Nephron (organoid): ENCODE results near the gene ADARB2.
"Not testable (repeated sequence)": the region's sequence is repeated elsewhere in the genome, so short reads cannot be mapped to it uniquely, and the experiment has no call there.

Experiments
- H3K27ac Mint-ChIP-seq, 3 experiments: 2 replicates each; pipeline ENCODE4 v1.8.0; 2020; ENCODE audit warnings: mixed read lengths in 3 of 3, mild to moderate bottlenecking in 2 of 3, moderate library complexity in 1 of 3
- H3K27me3 Mint-ChIP-seq: 2 replicates; pipeline ENCODE4 v1.8.0; 2021; ENCODE audit warnings: low read depth, mild to moderate bottlenecking, moderate library complexity, mixed read lengths
- H3K36me3 Mint-ChIP-seq: 2 replicates; pipeline ENCODE4 v1.8.0; 2020; ENCODE audit warnings: low read depth, mixed read lengths
- H3K4me1 Mint-ChIP-seq: 2 replicates; pipeline ENCODE4 v1.8.0; 2020; ENCODE audit warnings: mixed read lengths
- H3K4me3 Mint-ChIP-seq, 3 experiments: 2 replicates each; pipeline ENCODE4 v1.8.0; 2020; ENCODE audit warnings: mild to moderate bottlenecking in 3 of 3, mixed read lengths in 3 of 3, moderate library complexity in 2 of 3
- H3K9me3 Mint-ChIP-seq: 2 replicates; pipeline ENCODE4 v1.8.0; 2020; ENCODE audit warnings: mixed read lengths
- CTCF ChIP-seq, 3 experiments: fragments of 200-600 bp; sonication (generic); IDR thresholded peaks; one replicate each; pipeline ENCODE4 v1.5.0; 2021; ENCODE audit warnings: antibody characterized with exemption in 3 of 3; ENCODE audit not compliant: unreplicated experiment in 3 of 3

Gene ADARB2

GRCh38 chr10:1230138-1230537, 507.2 kb downstream of the ADARB2 start:
- peaks cover 22% of the 10 kb centered on the region for H3K27me3 Mint-ChIP-seq
- H3K4me3 Mint-ChIP-seq = no peak overlapping the region
- no peak for TF ChIP-seq CTCF (IDR thresholded peaks at IDR 0.05; ENCODE audit: unreplicated experiment in 3 of 3)
- H3K4me1 Mint-ChIP-seq = peaks cover 8% of the 10 kb centered on the region
- H3K36me3 Mint-ChIP-seq = no peaks in the 10 kb centered on the region
- H3K9me3 Mint-ChIP-seq = peaks cover 3% of the 10 kb centered on the region
- H3K27ac Mint-ChIP-seq = no peak overlapping the region

GRCh38 chr10:1229574-1229973, 507.8 kb downstream of the ADARB2 start:
- H3K36me3 Mint-ChIP-seq = no peaks in the 10 kb centered on the region
- H3K4me3 Mint-ChIP-seq = no peak overlapping the region
- TF ChIP-seq CTCF (IDR thresholded peaks at IDR 0.05; ENCODE audit: unreplicated experiment in 3 of 3) = no peak
- H3K4me1 Mint-ChIP-seq = peaks cover 8% of the 10 kb centered on the region
- H3K27me3 Mint-ChIP-seq = peaks cover 20% of the 10 kb centered on the region
- no peak overlapping the region for H3K27ac Mint-ChIP-seq
- peaks cover 6% of the 10 kb centered on the region for H3K9me3 Mint-ChIP-seq

GRCh38 chr10:1229116-1229515, 508.2 kb downstream of the ADARB2 start:
- TF ChIP-seq CTCF (IDR thresholded peaks at IDR 0.05; ENCODE audit: unreplicated experiment in 3 of 3) = no peak
- peaks cover 7% of the 10 kb centered on the region for H3K9me3 Mint-ChIP-seq
- H3K36me3 Mint-ChIP-seq = no peaks in the 10 kb centered on the region
- peaks cover 18% of the 10 kb centered on the region for H3K27me3 Mint-ChIP-seq
- H3K4me3 Mint-ChIP-seq = no peak overlapping the region
- H3K4me1 Mint-ChIP-seq = peaks cover 8% of the 10 kb centered on the region
- no peak overlapping the region for H3K27ac Mint-ChIP-seq

GRCh38 chr10:1228467-1228975, 508.8 kb downstream of the ADARB2 start:
- Mint-ChIP-seq H3K36me3 (no peaks in the 10 kb centered on the region), H3K4me1 (peaks cover 8% of the 10 kb centered on the region), H3K9me3 (peaks cover 7% of the 10 kb centered on the region), H3K27me3 (peaks cover 14% of the 10 kb centered on the region), H3K27ac (no peak overlapping the region), H3K4me3 (no peak overlapping the region)
- TF ChIP-seq CTCF (IDR thresholded peaks at IDR 0.05; ENCODE audit: unreplicated experiment in 3 of 3) = no peak

- H3K9me3 Mint-ChIP-seq = peaks cover 10% of the 10 kb centered on the region
- peak in 2 of 3 experiments; percentile 15 to 23 for TF ChIP-seq CTCF (IDR thresholded peaks at IDR 0.05; ENCODE audit: unreplicated experiment in 3 of 3)
- peaks cover 8% of the 10 kb centered on the region for H3K4me1 Mint-ChIP-seq
- H3K27ac Mint-ChIP-seq = no peak overlapping the region
- no peaks in the 10 kb centered on the region for H3K36me3 Mint-ChIP-seq
- H3K4me3 Mint-ChIP-seq = peak overlapping the region in 1 of 3 experiments; percentile 7
- H3K27me3 Mint-ChIP-seq = peaks cover 9% of the 10 kb centered on the region
Observed at GRCh38 chr10:1227510-1228402, 509.6 kb downstream of the ADARB2 start.

GRCh38 chr10:1226907-1227306, 510.4 kb downstream of the ADARB2 start:
- H3K36me3 Mint-ChIP-seq, H3K27ac Mint-ChIP-seq: not testable (repeated sequence)
- peak overlapping the region in 1 of 3 experiments; percentile 7 for H3K4me3 Mint-ChIP-seq

GRCh38 chr10:1219874-1220273, 517.5 kb downstream of the ADARB2 start:
- H3K4me3 Mint-ChIP-seq, H3K9me3 Mint-ChIP-seq, H3K27ac Mint-ChIP-seq, H3K36me3 Mint-ChIP-seq, H3K27me3 Mint-ChIP-seq, H3K4me1 Mint-ChIP-seq: not testable (repeated sequence)

More at GRCh38 chr10:1226907-1227306, 510.4 kb downstream of the ADARB2 start:
- H3K4me1 Mint-ChIP-seq, H3K27me3 Mint-ChIP-seq: not testable (repeated sequence)
- peaks cover 10% of the 10 kb centered on the region for H3K9me3 Mint-ChIP-seq
